A549 (cell line): Measurements from ENCODE around the gene DNAJC10. TPM values are rescaled to one million over a fixed set of nuclear protein-coding genes. Genes with fewer than 3 reads are reported as not detected.
"Not testable (repeated sequence)": the region's sequence is repeated elsewhere in the genome, so short reads cannot be mapped to it uniquely, and the experiment has no call there.

Experiments used
- ATAC-seq, 2 experiments: fragments of 200-7000 bp in 1 of 2; fragments of >200 bp in 1 of 2; cut with Nextera tagmentation in 1 of 2; cut with Tn5 transposase in 1 of 2; 3 replicates each; pipeline versions ENCODE4 v1.8.0 to v1.9.1; 2018 to 2020; ENCODE audit warnings: mild to moderate bottlenecking in 1 of 2, moderate library complexity in 1 of 2
- CTCF ChIA-PET: fragments of 300-600 bp; sonication (Branson Sonifier 250); formaldehyde crosslinking; extraction: SDS; loops from one replicate; lab custom pipeline; 2021; ENCODE audit warnings: antibody characterized with exemption, inconsistent platforms; lab: Yijun Ruan, JAX
- POLR2A ChIA-PET: fragments of 350-600 bp; formaldehyde crosslinking; extraction: SDS; loops from one replicate; lab custom pipeline; 2021; ENCODE audit warnings: antibody characterized with exemption, inconsistent platforms; lab: Yijun Ruan, JAX
- DNase-seq, 2 experiments: peaks; one replicate each; pipeline versions ENCODE4 v3.0.0 to v3.0.0-alpha.2; 2011 to 2016; ENCODE audit warnings: low read depth in 1 of 2, low spot score in 1 of 2
- FAIRE-seq: peaks from 2 replicates; lab custom pipeline; 2011; peaks lifted over from hg19 to GRCh38; lab: Jason Lieb, UNC
- H3K27ac ChIP-seq, 2 experiments: fragments of >200 bp; sonication (Bioruptor Twin); formaldehyde crosslinking; 3 replicates each; pipeline ENCODE4 v1.5.1; 2016 to 2017
- H3K4me1 ChIP-seq: fragments of >200 bp; sonication (Bioruptor Twin); formaldehyde crosslinking; 3 replicates; pipeline ENCODE4 v1.6.1; 2016
- H3K4me2 ChIP-seq: fragments of >200 bp; sonication (Bioruptor Twin); formaldehyde crosslinking; 3 replicates; pipeline ENCODE4 v1.6.1; 2016
- H3K4me3 ChIP-seq: fragments of >200 bp; sonication (Bioruptor Twin); formaldehyde crosslinking; 3 replicates; pipeline ENCODE4 v1.5.1; 2016
- H3K9me3 ChIP-seq: fragments of >200 bp; sonication (Bioruptor Twin); formaldehyde crosslinking; 3 replicates; pipeline ENCODE4 v1.6.1; 2016
- CBX8 ChIP-seq: fragments of 200-600 bp; sonication (generic); IDR thresholded peaks from 2 replicates; pipeline ENCODE4 v1.6.1; 2016
- CHD4 ChIP-seq: fragments of 200-600 bp; sonication (generic); IDR thresholded peaks from 2 replicates; pipeline ENCODE4 v1.6.1; 2016; ENCODE audit warnings: antibody characterized with exemption, mild to moderate bottlenecking, borderline replicate concordance
- EP300 ChIP-seq, 2 experiments: fragments of >200 bp; sonication (Bioruptor Twin); formaldehyde crosslinking; IDR thresholded peaks; 2 replicates in 1 of 2; 3 replicates in 1 of 2; pipeline ENCODE4 v1.6.1; 2016 to 2017
- ESRRA ChIP-seq: fragments of 150-350 bp; IDR thresholded peaks from 2 replicates; pipeline ENCODE4 v1.6.1; 2014; ENCODE audit warnings: mild to moderate bottlenecking, low read length, borderline replicate concordance
- FOSB ChIP-seq: fragments of 250-450 bp; sonication (Bioruptor Pico); IDR thresholded peaks from 2 replicates; pipeline ENCODE4 v1.5.0; 2020; ENCODE audit warnings: mild to moderate bottlenecking, moderate library complexity
- HOXB13 ChIP-seq: fragments of 250-450 bp; sonication (Bioruptor Pico); IDR thresholded peaks from 2 replicates; pipeline ENCODE4 v1.5.0; 2020; ENCODE audit warnings: low read depth, mild to moderate bottlenecking, moderate library complexity
- JUNB ChIP-seq: fragments of >200 bp; sonication (Bioruptor Twin); formaldehyde crosslinking; IDR thresholded peaks from 2 replicates; pipeline ENCODE4 v1.6.1; 2016
- KDM1A ChIP-seq: fragments of 200-600 bp; sonication (generic); IDR thresholded peaks from 2 replicates; pipeline ENCODE4 v1.6.1; 2016; ENCODE audit warnings: low read depth, mild to moderate bottlenecking
- KDM5A ChIP-seq: fragments of 200-600 bp; sonication (generic); IDR thresholded peaks from 2 replicates; pipeline ENCODE4 v1.6.1; 2016; ENCODE audit warnings: antibody characterized with exemption, mild to moderate bottlenecking
- MAFK ChIP-seq: fragments of 450-650 bp; IDR thresholded peaks from 2 replicates; pipeline ENCODE4 v1.6.1; 2014; ENCODE audit not compliant: partially characterized antibody
- MYC ChIP-seq: IDR thresholded peaks from 2 replicates; pipeline ENCODE4 v1.6.1; 2012; ENCODE audit warnings: mild to moderate bottlenecking, inconsistent platforms, low read length, improper control_type of control experiment, borderline replicate concordance
- POLR2AphosphoS2 ChIP-seq: conservative IDR thresholded peaks from 2 replicates; pipeline ENCODE4 v1.6.1; 2012; ENCODE audit warnings: low read length, improper control_type of control experiment, inconsistent platforms
- RAD21 ChIP-seq, 2 experiments: fragments of >200 bp in 1 of 2; sonication (Bioruptor Twin) in 1 of 2; formaldehyde crosslinking in 1 of 2; IDR thresholded peaks in 1 of 2; conservative IDR thresholded peaks in 1 of 2; 2 replicates in 1 of 2; 3 replicates in 1 of 2; pipeline ENCODE4 v1.6.1; 2012 to 2018; ENCODE audit warnings: inconsistent platforms in 1 of 2
- RCOR1 ChIP-seq: fragments of 150-350 bp; IDR thresholded peaks from 2 replicates; pipeline ENCODE4 v1.6.1; 2014; ENCODE audit warnings: antibody characterized with exemption, low read length, low read depth
- RFX5 ChIP-seq: fragments of 450-650 bp; IDR thresholded peaks from 2 replicates; pipeline ENCODE4 v1.7.1; 2014; ENCODE audit warnings: antibody characterized with exemption, mild to moderate bottlenecking, moderate library complexity
- SMC3 ChIP-seq: fragments of >200 bp; sonication (Bioruptor Twin); formaldehyde crosslinking; IDR thresholded peaks from 3 replicates; pipeline ENCODE4 v1.6.1; 2018; ENCODE audit warnings: inconsistent platforms
- WGBS: methylation state at CpG from one replicate; pipeline ENCODE4 v1.1.6; 2017; ENCODE audit errors: missing lambda C conversion rate; 5-methylcytosine and 5-hydroxymethylcytosine counted together
- polyA plus RNA-seq, 4 experiments: library from polyadenylated mRNA; depleted of rRNA in 3 of 4; stranded (reverse); fragments of >200 nt; fragmentation: RNase III in 1 of 4; extraction: RNeasy Plus Mini Kit Qiagen cat#74134 plus additional on column Dnase treatment in 1 of 4; gene quantifications; 2 replicates in 3 of 4; 3 replicates in 1 of 4; pipeline ENCODE4 v1.2.3, GENCODE V29; 2011 to 2017
- TF ChIP-seq, protein P1 (sequence below): fragments of >200 bp; sonication (Bioruptor Twin); formaldehyde crosslinking; IDR thresholded peaks from 3 replicates; pipeline ENCODE4 v1.5.1; 2016
- TF ChIP-seq, protein P2 (sequence below): IDR thresholded peaks from 2 replicates; pipeline ENCODE4 v1.6.1; 2012
- TF ChIP-seq, protein P3 (sequence below): fragments of 450-650 bp; IDR thresholded peaks from 2 replicates; pipeline ENCODE4 v1.6.1; 2014; ENCODE audit warnings: antibody characterized with exemption

Gene DNAJC10
- polyA plus RNA-seq, 2 of the 4 experiments (the other 2 are of a cell fraction): 64.1 to 126 TPM

DNA sequence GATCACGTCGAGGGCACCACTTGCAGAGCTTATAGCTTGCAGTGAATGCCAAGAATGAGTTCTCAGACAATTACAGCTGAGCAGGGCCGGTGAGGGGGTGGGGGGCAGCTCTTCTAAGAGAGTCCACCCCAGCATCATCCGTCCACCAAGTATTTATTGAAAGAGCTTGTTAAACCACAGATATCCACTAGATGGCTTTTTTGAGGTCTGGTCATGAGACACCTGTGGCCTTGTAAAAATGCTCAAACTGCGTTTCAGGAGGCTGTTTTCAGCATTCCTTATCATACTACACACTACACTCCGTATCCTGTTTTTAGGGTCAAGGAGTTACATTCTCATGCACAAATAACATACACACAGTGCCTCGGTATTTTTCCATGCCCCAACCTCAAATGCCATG is 51.5 kb downstream of the DNAJC10 start:
- Histone ChIP-seq H3K27ac (no peak overlapping the region), H3K4me3 (no peak overlapping the region), H3K9me3 (peaks cover 13% of the 10 kb centered on the region; the same call in 2 of the 3 replicates), H3K4me1 (no peaks in the 10 kb centered on the region), H3K4me2 (no peak overlapping the region)
- CTCF ChIA-PET: interaction anchor here (0.6 to 2.3 kb wide), 11 partner anchors 10 to 247 kb away, joined by 3 to 9 read pairs (median 4); no protein-coding TSS in a partner anchor
- TF ChIP-seq CBX8: no peak
- no peak for TF ChIP-seq EP300 (IDR thresholded peaks at IDR 0.05)
- TF ChIP-seq RCOR1: no peak
- TF ChIP-seq FOSB (CRISPR knock-in tag): no peak
- TF ChIP-seq, protein P1, sequence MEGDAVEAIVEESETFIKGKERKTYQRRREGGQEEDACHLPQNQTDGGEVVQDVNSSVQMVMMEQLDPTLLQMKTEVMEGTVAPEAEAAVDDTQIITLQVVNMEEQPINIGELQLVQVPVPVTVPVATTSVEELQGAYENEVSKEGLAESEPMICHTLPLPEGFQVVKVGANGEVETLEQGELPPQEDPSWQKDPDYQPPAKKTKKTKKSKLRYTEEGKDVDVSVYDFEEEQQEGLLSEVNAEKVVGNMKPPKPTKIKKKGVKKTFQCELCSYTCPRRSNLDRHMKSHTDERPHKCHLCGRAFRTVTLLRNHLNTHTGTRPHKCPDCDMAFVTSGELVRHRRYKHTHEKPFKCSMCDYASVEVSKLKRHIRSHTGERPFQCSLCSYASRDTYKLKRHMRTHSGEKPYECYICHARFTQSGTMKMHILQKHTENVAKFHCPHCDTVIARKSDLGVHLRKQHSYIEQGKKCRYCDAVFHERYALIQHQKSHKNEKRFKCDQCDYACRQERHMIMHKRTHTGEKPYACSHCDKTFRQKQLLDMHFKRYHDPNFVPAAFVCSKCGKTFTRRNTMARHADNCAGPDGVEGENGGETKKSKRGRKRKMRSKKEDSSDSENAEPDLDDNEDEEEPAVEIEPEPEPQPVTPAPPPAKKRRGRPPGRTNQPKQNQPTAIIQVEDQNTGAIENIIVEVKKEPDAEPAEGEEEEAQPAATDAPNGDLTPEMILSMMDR: peak; percentile 49
- TF ChIP-seq MAFK: no peak
- TF ChIP-seq, protein P2, sequence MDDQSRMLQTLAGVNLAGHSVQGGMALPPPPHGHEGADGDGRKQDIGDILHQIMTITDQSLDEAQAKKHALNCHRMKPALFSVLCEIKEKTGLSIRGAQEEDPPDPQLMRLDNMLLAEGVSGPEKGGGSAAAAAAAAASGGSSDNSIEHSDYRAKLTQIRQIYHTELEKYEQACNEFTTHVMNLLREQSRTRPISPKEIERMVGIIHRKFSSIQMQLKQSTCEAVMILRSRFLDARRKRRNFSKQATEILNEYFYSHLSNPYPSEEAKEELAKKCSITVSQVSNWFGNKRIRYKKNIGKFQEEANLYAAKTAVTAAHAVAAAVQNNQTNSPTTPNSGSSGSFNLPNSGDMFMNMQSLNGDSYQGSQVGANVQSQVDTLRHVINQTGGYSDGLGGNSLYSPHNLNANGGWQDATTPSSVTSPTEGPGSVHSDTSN: no peak
- TF ChIP-seq JUNB: no peak
- TF ChIP-seq, protein P3, sequence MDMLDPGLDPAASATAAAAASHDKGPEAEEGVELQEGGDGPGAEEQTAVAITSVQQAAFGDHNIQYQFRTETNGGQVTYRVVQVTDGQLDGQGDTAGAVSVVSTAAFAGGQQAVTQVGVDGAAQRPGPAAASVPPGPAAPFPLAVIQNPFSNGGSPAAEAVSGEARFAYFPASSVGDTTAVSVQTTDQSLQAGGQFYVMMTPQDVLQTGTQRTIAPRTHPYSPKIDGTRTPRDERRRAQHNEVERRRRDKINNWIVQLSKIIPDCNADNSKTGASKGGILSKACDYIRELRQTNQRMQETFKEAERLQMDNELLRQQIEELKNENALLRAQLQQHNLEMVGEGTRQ: no peak
- TF ChIP-seq RFX5: no peak
- TF ChIP-seq POLR2AphosphoS2: no peak
- TF ChIP-seq MYC: no peak
- 0 out of 5 replicates have a peak, but pooled peaks of 1 of the 2 experiments have one; percentile 15 for TF ChIP-seq RAD21 (conservative IDR thresholded peaks at IDR 0.05 in 1 of 2, IDR thresholded peaks at IDR 0.05 in 1 of 2)
- no peak for TF ChIP-seq CHD4
- no peak for TF ChIP-seq ESRRA
- TF ChIP-seq KDM1A: no peak
- 0 out of 3 replicates have a peak, but pooled peaks have one; percentile 23 for TF ChIP-seq SMC3
- TF ChIP-seq KDM5A: no peak
- TF ChIP-seq HOXB13 (CRISPR knock-in tag): no peak
- DNase-seq (peak; percentile 4 to 39), ATAC-seq (peak; percentile 91 to 92), FAIRE-seq (no peak)
- 42% methylated on average over 7 of the region's 7 CpGs for WGBS
- POLR2A ChIA-PET: interaction anchor here (0.6 kb wide), 1 partner anchor 668 kb away, joined by 3 read pairs; no protein-coding TSS in a partner anchor

DNA sequence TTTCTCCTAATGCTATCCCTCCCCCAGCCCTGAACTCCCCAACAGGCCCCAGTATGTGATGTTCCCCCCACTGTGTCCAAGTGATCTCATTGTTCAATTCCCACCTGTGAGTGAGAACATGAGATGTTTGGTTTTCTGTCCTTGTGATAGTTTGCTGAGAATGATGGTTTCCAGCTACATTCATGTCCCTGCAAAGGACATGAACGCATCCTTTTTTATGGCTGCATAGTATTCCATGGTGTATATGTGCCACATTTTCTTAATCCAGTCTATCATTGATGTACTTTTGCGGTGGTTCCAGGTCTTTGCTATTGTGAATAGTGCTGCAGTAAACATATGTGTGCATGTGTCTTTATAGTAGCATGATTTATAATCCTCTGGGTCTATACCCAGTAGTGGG is 52.9 kb downstream of the DNAJC10 start:
- H3K4me2 ChIP-seq, FAIRE-seq, H3K4me1 ChIP-seq, H3K4me3 ChIP-seq, ATAC-seq, POLR2A ChIA-PET, DNase-seq, H3K27ac ChIP-seq: not testable (repeated sequence)
- peaks cover 13% of the 10 kb centered on the region; the same call in 2 of the 3 replicates for H3K9me3 ChIP-seq
- 95% methylated on average over 2 of the region's 2 CpGs for WGBS
- CTCF ChIA-PET: interaction anchor here (0.6 kb wide), 1 partner anchor 1531 kb away, joined by 3 read pairs; no protein-coding TSS in a partner anchor

DNA sequence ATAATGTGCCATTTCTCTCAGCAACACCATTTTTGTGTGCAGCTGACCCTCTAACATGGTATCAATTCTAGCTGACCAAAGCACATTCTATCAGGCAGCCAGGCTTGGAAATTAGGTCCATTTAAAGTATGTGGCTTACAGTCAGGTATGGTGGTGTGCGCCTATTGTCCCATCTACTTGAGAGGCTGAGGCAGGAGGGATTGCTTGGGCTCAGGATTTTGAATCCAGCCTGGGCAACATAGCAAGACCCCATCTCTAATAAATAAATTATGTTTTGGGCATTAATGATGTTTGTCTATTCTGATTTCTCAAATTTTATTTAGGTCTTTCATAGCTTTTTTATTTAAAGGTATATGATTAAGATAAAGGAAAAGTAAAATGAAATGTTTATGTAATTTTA is 63.3 kb downstream of the DNAJC10 start:
- 100% methylated on average over 1 of the region's 1 CpG for WGBS
- no peak for FAIRE-seq
- Histone ChIP-seq H3K9me3 (no peaks in the 10 kb centered on the region), H3K4me2 (no peak overlapping the region), H3K4me1 (no peaks in the 10 kb centered on the region), H3K4me3 (no peak overlapping the region), H3K27ac (no peak overlapping the region)
- no peak for DNase-seq
- ChIA-PET CTCF (interaction anchor here (1.5 kb wide), 1 partner anchor 12 kb away, joined by 9 read pairs; no protein-coding TSS in a partner anchor), POLR2A (no interaction called here)
- no peak for ATAC-seq
- TF ChIP-seq MAFK (peak; percentile 36), KDM5A (no peak)

DNA sequence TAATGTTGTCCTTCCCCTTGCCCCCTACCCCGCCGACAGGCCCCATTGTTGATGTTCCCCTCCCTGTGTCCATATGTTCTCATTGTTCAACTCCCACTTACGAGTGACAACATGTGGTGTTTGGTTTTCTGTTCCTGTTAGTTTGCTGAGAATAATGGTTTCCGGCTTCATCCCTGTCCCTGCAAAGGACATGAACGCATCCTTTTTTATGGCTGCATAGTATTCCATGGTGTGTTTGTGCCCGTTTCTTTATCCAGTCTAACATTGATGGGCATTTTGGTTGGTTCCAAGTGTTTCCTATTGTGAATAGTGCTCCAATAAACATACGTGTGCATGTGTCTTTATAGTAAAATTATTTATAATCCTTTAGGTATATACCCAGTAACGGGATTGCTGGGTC is 65.0 kb downstream of the DNAJC10 start:
- H3K4me1 ChIP-seq, H3K9me3 ChIP-seq, H3K4me3 ChIP-seq, DNase-seq, ATAC-seq, FAIRE-seq, POLR2A ChIA-PET, H3K4me2 ChIP-seq, H3K27ac ChIP-seq: not testable (repeated sequence)
- 95% methylated on average over 8 of the region's 8 CpGs for WGBS
- CTCF ChIA-PET: interaction anchor here (1.1 kb wide), 1 partner anchor 199 kb away, joined by 3 read pairs; no protein-coding TSS in a partner anchor

DNA sequence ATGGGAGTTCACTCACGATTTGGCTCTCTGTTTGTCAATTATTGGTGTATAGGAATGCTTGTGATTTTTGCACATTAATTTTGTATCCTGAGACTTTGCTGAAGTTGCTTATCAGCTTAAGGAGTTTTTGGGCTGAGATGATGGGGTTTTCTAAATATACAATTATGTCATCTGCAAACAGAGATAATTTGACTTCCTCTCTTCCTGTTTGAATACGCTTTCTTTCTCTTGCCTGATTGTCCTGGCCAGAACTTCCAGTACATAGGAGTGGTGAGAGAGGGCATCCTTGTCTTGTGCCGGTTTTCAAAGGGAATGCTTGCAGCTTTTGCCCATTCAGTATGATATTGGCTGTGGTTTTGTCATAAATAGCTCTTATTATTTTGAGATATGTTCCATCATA is 66.6 kb downstream of the DNAJC10 start:
- not testable (repeated sequence) for H3K27ac ChIP-seq, H3K4me3 ChIP-seq, DNase-seq, H3K4me2 ChIP-seq, FAIRE-seq, H3K9me3 ChIP-seq, ATAC-seq, H3K4me1 ChIP-seq
- POLR2A ChIA-PET: interaction anchor here (0.6 kb wide), 1 partner anchor 134 kb away, joined by 3 read pairs; no protein-coding TSS in a partner anchor
- 87% methylated on average over 3 of the region's 3 CpGs for WGBS
- CTCF ChIA-PET: interaction anchor here (1.3 kb wide), 1 partner anchor 197 kb away, joined by 5 read pairs; no protein-coding TSS in a partner anchor
